Mesothelial cell of epicardium (in vitro differentiated cells): Measurements from ENCODE around the gene FFAR4. TPM values are rescaled to one million over a fixed set of nuclear protein-coding genes. Genes with fewer than 3 reads are reported as not detected.

Experiments
- DNase-seq, 2 experiments: peaks; one replicate each; pipeline ENCODE4 v3.0.0; 2021; ENCODE audit warnings: low spot score in 2 of 2; ENCODE audit not compliant: unreplicated experiment in 2 of 2
- H3K27ac Mint-ChIP-seq: 2 replicates; pipeline ENCODE4 v1.8.0; 2021; ENCODE audit warnings: mixed read lengths
- H3K27me3 Mint-ChIP-seq: 2 replicates; pipeline ENCODE4 v1.8.0; 2021; ENCODE audit warnings: low read depth, mixed read lengths
- H3K36me3 Mint-ChIP-seq: 2 replicates; pipeline ENCODE4 v1.8.0; 2021; ENCODE audit warnings: mixed read lengths
- H3K4me1 Mint-ChIP-seq: 2 replicates; pipeline ENCODE4 v1.8.0; 2021; ENCODE audit warnings: mixed read lengths
- H3K4me3 Mint-ChIP-seq: 2 replicates; pipeline ENCODE4 v1.8.0; 2021; ENCODE audit warnings: mild to moderate bottlenecking, moderate library complexity, mixed read lengths
- H3K9me3 Mint-ChIP-seq: 2 replicates; pipeline ENCODE4 v1.8.0; 2021; ENCODE audit warnings: mixed read lengths
- total RNA-seq: library from RNA; stranded (reverse); gene quantifications from 3 replicates; pipeline ENCODE4 v1.2.1, GENCODE V29; 2021
- TF ChIP-seq, protein P1 (sequence below): fragments of 200-600 bp; sonication (generic); IDR thresholded peaks from one replicate; pipeline ENCODE4 v1.5.0; 2021; ENCODE audit warnings: antibody characterized with exemption; ENCODE audit not compliant: unreplicated experiment

FFAR4 gene
- total RNA-seq, 1 donor from 2014 or later: not detected

DNA sequence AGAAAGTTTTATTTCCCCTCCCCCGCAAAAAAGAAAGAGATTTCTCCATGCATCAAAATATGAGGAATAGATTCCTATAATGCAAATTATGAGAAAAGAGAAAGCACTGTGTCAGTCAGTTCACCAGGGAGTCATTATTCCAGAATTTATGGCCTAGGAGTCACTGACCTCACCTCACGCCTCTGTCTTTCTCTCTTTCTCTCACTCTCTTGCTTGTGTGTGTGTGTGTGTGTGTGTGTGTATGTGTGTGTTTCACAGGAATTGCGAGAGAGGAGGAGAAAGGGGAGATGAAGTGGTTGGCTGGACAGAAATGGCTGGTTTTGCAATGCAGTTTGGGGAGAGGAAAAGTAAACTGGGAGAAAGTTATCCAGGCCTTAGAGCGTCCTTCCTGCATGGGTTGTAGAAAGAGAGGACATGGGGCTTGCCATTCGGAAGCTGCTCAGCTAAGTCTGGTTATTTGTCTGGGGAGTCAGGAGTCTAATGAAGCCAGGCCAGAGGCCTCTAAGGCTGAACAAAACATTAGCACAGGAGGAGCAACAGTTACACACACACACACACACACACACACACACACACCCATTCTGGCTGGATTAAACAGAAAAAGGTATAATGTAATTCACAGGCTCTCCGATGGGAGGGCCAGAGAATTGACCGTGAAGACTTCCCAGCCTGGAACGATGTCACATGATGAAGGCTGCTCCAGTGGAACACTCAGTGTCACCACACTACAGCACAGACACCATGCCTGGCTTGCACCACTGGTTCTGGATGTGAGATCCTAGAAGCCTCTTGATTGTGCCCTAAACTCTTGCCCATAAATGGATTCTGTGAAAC is 12.8 kb upstream of the FFAR4 start:
- H3K4me1 Mint-ChIP-seq: peaks cover 9% of the 10 kb centered on the region
- peaks cover 10% of the 10 kb centered on the region for H3K27me3 Mint-ChIP-seq
- TF ChIP-seq, protein P1, sequence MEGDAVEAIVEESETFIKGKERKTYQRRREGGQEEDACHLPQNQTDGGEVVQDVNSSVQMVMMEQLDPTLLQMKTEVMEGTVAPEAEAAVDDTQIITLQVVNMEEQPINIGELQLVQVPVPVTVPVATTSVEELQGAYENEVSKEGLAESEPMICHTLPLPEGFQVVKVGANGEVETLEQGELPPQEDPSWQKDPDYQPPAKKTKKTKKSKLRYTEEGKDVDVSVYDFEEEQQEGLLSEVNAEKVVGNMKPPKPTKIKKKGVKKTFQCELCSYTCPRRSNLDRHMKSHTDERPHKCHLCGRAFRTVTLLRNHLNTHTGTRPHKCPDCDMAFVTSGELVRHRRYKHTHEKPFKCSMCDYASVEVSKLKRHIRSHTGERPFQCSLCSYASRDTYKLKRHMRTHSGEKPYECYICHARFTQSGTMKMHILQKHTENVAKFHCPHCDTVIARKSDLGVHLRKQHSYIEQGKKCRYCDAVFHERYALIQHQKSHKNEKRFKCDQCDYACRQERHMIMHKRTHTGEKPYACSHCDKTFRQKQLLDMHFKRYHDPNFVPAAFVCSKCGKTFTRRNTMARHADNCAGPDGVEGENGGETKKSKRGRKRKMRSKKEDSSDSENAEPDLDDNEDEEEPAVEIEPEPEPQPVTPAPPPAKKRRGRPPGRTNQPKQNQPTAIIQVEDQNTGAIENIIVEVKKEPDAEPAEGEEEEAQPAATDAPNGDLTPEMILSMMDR: no peak
- no peak for DNase-seq
- no peaks in the 10 kb centered on the region for H3K9me3 Mint-ChIP-seq
- no peak overlapping the region for H3K4me3 Mint-ChIP-seq
- H3K36me3 Mint-ChIP-seq: no peaks in the 10 kb centered on the region
- H3K27ac Mint-ChIP-seq: no peak overlapping the region

DNA sequence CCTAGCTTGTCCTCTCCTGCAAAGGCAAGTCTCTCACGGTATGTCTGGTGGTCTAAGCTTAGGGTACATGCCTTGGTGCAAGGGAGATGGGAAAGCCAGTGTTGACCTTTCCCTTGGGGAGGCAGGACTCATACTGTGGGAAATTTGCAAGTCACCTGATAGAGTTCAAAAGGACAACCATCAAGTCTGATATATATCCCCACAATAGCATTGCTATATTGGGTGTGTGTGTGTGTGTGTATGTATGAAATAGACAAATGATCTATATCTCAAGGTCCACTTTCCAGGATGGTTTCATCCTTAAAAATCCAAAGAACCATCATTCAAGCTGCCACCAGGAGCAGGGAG is 12.2 kb upstream of the FFAR4 start:
- DNase-seq: no peak
- Mint-ChIP-seq H3K4me1 (peaks cover 9% of the 10 kb centered on the region), H3K36me3 (no peaks in the 10 kb centered on the region), H3K4me3 (no peak overlapping the region), H3K9me3 (peaks cover under 1% of the 10 kb centered on the region), H3K27me3 (peaks cover 10% of the 10 kb centered on the region), H3K27ac (no peak overlapping the region)
- TF ChIP-seq, protein P1: no peak

DNA sequence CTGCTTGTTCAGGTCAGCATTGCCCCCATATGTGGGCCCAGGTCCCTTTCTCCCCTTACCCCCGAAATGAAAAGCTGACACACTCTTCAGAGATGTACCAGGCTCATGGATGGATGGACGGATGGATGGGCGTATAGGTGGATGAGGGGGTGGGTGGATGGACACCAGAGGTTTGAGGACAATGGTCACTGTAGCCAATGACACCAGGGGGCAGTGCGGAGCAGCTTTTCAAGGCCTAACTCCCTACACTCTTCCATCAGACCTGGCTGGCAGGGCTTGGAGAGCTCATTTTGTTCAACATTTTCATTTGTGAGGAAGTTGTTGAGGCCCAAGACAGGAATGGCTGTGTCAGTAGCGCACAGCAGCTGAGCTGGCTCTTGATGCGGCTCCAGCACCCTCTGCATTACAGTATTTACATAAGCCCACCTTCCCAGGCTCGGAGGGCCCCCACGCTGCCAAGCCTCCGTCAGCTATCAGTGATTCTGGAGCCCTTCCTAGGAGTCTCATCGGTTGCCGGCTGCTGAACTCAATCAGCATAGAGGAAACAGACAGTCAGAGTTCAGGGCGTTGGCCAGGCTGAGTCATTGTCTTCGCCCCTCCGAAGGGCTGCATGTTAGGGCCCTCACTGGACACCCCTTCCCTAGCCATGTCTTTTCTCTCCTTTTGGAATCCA is 11.6 kb upstream of the FFAR4 start:
- peak; percentile 62 to 77 for DNase-seq
- peaks cover 7% of the 10 kb centered on the region for H3K9me3 Mint-ChIP-seq
- no peak overlapping the region for H3K4me3 Mint-ChIP-seq
- no peaks in the 10 kb centered on the region for H3K36me3 Mint-ChIP-seq
- no peak overlapping the region for H3K27ac Mint-ChIP-seq
- peaks cover 10% of the 10 kb centered on the region for H3K27me3 Mint-ChIP-seq
- TF ChIP-seq, protein P1: peak; percentile 60
- H3K4me1 Mint-ChIP-seq: peaks cover 12% of the 10 kb centered on the region

DNA sequence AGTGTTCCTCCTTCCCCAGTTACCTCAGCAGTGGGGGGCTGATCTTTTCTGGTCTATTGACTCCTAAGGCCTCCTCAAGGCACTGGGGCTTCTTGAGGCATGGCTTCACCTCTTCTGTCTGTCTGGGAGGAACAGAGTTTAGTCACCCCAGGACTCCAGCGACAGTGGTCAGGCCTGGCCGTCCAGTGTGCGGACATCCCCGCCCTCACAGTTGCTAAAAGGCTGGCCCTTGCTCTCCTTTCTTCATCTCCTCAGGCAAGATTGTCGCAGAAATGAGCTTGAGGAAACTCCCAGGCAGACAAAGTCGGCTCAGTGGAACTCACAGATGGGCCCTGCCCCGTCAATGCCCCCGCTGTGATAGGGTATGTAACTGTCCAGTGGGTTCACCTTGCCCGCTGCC is 7.0 kb upstream of the FFAR4 start:
- H3K4me1 Mint-ChIP-seq: peaks cover 12% of the 10 kb centered on the region
- TF ChIP-seq, protein P1: no peak
- H3K36me3 Mint-ChIP-seq: no peaks in the 10 kb centered on the region
- no peak overlapping the region for H3K4me3 Mint-ChIP-seq
- peaks cover 37% of the 10 kb centered on the region for H3K27me3 Mint-ChIP-seq
- DNase-seq: no peak
- peaks cover 8% of the 10 kb centered on the region for H3K9me3 Mint-ChIP-seq
- no peak overlapping the region for H3K27ac Mint-ChIP-seq

DNA sequence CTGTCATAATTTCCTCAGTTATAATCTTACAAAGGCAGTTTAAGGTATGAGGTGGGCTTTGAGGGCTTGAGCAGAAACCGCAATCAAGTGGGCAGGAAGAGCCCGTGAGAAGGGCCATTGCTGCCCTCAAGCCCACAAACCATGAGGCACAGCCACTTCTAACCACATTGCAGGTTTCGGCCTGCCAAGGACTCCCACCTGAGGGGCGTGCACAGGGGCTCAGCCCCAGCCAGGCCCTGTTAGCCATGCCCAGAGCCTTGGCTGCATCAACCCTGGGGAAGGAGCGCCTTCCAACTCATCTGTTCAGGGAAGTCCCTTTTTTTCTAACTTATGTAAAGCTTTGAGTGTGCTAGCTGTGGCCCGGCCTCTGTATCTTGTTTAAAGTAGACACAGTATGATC is 5.9 kb upstream of the FFAR4 start:
- Mint-ChIP-seq H3K36me3 (no peaks in the 10 kb centered on the region), H3K27me3 (peaks cover 47% of the 10 kb centered on the region), H3K4me3 (no peak overlapping the region), H3K4me1 (peaks cover 5% of the 10 kb centered on the region), H3K27ac (no peak overlapping the region), H3K9me3 (peaks cover 8% of the 10 kb centered on the region)
- TF ChIP-seq, protein P1: no peak
- DNase-seq: no peak
